BLaER1 (cell line): Measurements from ENCODE around the gene BTN1A1.
A peak's percentile ranks its signal among the peaks of the same experiment; 100 is the strongest.
"Not testable (repeated sequence)": the region's sequence is repeated elsewhere in the genome, so short reads cannot be mapped to it uniquely, and the experiment has no call there.

ENCODE experiments used
- H3K27ac ChIP-seq: shearing (Covaris generic); formaldehyde crosslinking; 2 replicates; pipeline ENCODE4 v1.8.1; 2022
- H3K27me3 ChIP-seq: shearing (Covaris generic); formaldehyde crosslinking; 2 replicates; pipeline ENCODE4 v1.8.1; 2022
- H3K36me3 ChIP-seq: shearing (Covaris generic); formaldehyde crosslinking; 2 replicates; pipeline ENCODE4 v1.8.1; 2022
- H3K4me1 ChIP-seq: shearing (Covaris generic); formaldehyde crosslinking; 2 replicates; pipeline ENCODE4 v1.8.1; 2022
- H3K4me2 ChIP-seq: shearing (Covaris generic); formaldehyde crosslinking; 2 replicates; pipeline ENCODE4 v1.8.1; 2022
- H3K4me3 ChIP-seq: shearing (Covaris generic); formaldehyde crosslinking; 2 replicates; pipeline ENCODE4 v1.8.1; 2022
- H3K9ac ChIP-seq: shearing (Covaris generic); formaldehyde crosslinking; 2 replicates; pipeline ENCODE4 v1.8.1; 2022
- H3K9me3 ChIP-seq: shearing (Covaris generic); formaldehyde crosslinking; 2 replicates; pipeline ENCODE4 v1.8.1; 2022
- H4K20me1 ChIP-seq: shearing (Covaris generic); formaldehyde crosslinking; 2 replicates; pipeline ENCODE4 v1.8.1; 2022
- Cebpa-rat ChIP-seq: shearing (Covaris generic); IDR thresholded peaks from 2 replicates; pipeline ENCODE4 v1.8.1; 2022

The BTN1A1 gene, protein sequence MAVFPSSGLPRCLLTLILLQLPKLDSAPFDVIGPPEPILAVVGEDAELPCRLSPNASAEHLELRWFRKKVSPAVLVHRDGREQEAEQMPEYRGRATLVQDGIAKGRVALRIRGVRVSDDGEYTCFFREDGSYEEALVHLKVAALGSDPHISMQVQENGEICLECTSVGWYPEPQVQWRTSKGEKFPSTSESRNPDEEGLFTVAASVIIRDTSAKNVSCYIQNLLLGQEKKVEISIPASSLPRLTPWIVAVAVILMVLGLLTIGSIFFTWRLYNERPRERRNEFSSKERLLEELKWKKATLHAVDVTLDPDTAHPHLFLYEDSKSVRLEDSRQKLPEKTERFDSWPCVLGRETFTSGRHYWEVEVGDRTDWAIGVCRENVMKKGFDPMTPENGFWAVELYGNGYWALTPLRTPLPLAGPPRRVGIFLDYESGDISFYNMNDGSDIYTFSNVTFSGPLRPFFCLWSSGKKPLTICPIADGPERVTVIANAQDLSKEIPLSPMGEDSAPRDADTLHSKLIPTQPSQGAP

GRCh38 chr6:26500102-26500501, at the start of gene BTN1A1:
Gene BTN1A1, plus strand, starts transcription at chr6:26500303. Its CDS starts 984 bp downstream, at chr6:26501287.
- peaks cover 26% of the 10 kb centered on the region for H3K4me1 ChIP-seq
- H3K4me2 ChIP-seq, result peak within 1 kb of the TSS; percentile 27
- no peaks in the 10 kb centered on the region for H3K36me3 ChIP-seq
- H3K27ac ChIP-seq, result no peak within 1 kb of the TSS
- H3K9ac ChIP-seq, result no peak within 1 kb of the TSS
- H3K27me3 ChIP-seq, result no peaks in the 10 kb centered on the region
- no peak for TF ChIP-seq Cebpa-rat
- H4K20me1 ChIP-seq, result no peaks in the 10 kb centered on the region
- no peak within 1 kb of the TSS for H3K4me3 ChIP-seq
- no peaks in the 10 kb centered on the region for H3K9me3 ChIP-seq

DNA sequence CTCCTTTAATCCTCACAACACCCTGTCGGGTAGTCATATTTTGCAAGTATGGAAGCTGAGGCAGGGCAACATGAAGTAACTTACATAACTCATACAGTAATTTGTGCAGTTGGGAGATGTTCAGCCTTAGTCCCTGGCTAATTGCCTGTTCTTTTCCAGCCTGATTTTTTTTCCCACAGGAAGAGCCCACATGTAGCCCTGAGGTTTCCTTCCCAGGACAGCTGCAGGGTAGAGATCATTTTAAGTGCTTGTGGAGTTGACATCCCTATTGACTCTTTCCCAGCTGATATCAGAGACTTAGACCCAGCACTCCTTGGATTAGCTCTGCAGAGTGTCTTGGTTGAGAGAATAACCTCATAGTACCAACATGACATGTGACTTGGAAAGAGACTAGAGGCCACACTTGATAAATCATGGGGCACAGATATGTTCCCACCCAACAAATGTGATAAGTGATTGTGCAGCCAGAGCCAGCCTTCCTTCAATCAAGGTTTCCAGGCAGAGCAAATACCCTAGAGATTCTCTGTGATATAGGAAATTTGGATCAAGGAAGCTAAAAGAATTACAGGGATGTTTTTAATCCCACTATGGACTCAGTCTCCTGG, 47.4 kb upstream of the BTN1A1 start:
- Histone ChIP-seq H4K20me1 (no peaks in the 10 kb centered on the region), H3K4me1 (peaks cover 45% of the 10 kb centered on the region), H3K4me3 (no peak overlapping the region), H3K27me3 (no peaks in the 10 kb centered on the region), H3K9me3 (no peaks in the 10 kb centered on the region), H3K9ac (no peak overlapping the region), H3K4me2 (no peak overlapping the region; the same call in 1 of the 2 replicates), H3K27ac (no peak overlapping the region), H3K36me3 (peaks cover 37% of the 10 kb centered on the region)
- TF ChIP-seq Cebpa-rat, result no peak

- no peak overlapping the region for H3K9ac ChIP-seq
Measured at GRCh38 chr6:26454631-26455030, 45.5 kb upstream of the BTN1A1 start.

GRCh38 chr6:26455357-26455970, 44.6 kb upstream of the BTN1A1 start:
- Histone ChIP-seq H3K27me3 (no peaks in the 10 kb centered on the region), H3K27ac (no peak overlapping the region), H4K20me1 (peaks cover 17% of the 10 kb centered on the region; the same call in 1 of the 2 replicates), H3K9me3 (no peaks in the 10 kb centered on the region), H3K4me2 (peak overlapping the region; percentile 53), H3K9ac (no peak overlapping the region), H3K4me3 (no peak overlapping the region), H3K4me1 (peaks cover 64% of the 10 kb centered on the region), H3K36me3 (peaks cover 25% of the 10 kb centered on the region)
- TF ChIP-seq Cebpa-rat, result no peak

More at GRCh38 chr6:26454631-26455030, 45.5 kb upstream of the BTN1A1 start:
- no peak for TF ChIP-seq Cebpa-rat
- peaks cover 56% of the 10 kb centered on the region for H3K4me1 ChIP-seq
- H3K4me3 ChIP-seq, result no peak overlapping the region
- no peaks in the 10 kb centered on the region for H3K9me3 ChIP-seq
- no peak overlapping the region for H3K27ac ChIP-seq
- no peaks in the 10 kb centered on the region for H3K27me3 ChIP-seq
- H3K36me3 ChIP-seq, result peaks cover 25% of the 10 kb centered on the region
- H3K4me2 ChIP-seq, result peak overlapping the region; percentile 53
- H4K20me1 ChIP-seq, result peaks cover 9% of the 10 kb centered on the region; the same call in 1 of the 2 replicates

DNA sequence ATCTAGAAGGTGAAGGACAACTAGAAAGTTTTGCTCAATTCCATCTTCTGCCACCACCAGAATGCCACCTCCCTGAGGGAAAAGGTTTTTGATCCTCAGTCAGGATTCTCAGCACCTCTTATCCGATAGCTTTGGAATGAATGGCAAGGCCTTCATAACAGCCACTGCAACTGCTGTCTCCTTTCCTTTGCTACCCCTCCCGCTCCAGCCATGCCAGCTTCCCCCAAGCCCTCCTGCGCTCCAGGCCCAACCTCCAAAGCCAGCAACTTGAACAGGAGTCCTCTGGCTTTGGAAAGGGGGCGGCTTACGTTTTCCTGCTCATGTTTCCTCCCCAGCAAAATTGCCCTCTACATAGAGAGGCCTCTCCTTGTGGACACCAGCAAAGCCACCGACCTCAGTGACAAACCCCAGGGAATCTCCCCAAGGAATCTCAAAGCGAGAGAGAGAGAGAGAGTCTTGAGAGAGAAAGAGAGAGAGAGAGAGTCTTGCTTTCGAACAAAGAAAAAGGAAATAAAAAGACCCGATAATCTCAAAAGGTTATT, 42.8 kb upstream of the BTN1A1 start:
- peak overlapping the region; percentile 89 for H3K4me3 ChIP-seq
- H3K4me1 ChIP-seq, result peaks cover 74% of the 10 kb centered on the region
- peak overlapping the region; percentile 95 for H3K27ac ChIP-seq
- H4K20me1 ChIP-seq, result peaks cover 32% of the 10 kb centered on the region; the same call in 1 of the 2 replicates
- no peak for TF ChIP-seq Cebpa-rat
- peak overlapping the region; percentile 89 for H3K4me2 ChIP-seq
- H3K9ac ChIP-seq, result peak overlapping the region; percentile 93
- H3K27me3 ChIP-seq, result no peaks in the 10 kb centered on the region
- no peaks in the 10 kb centered on the region for H3K9me3 ChIP-seq
- peaks cover 33% of the 10 kb centered on the region for H3K36me3 ChIP-seq

GRCh38 chr6:26457806-26458688, 42.1 kb upstream of the BTN1A1 start, which contains the start of gene BTN2A1:
Gene BTN2A1, plus strand, starts transcription at chr6:26457955. Its CDS starts 682 bp downstream, at chr6:26458637.
- no peaks in the 10 kb centered on the region for H3K9me3 ChIP-seq
- peaks cover 67% of the 10 kb centered on the region for H3K4me1 ChIP-seq
- peak within 1 kb of the TSS; percentile 89 for H3K4me3 ChIP-seq
- H3K36me3 ChIP-seq, result peaks cover 41% of the 10 kb centered on the region
- peak within 1 kb of the TSS; percentile 89 for H3K4me2 ChIP-seq
- H3K9ac ChIP-seq, result peak within 1 kb of the TSS; percentile 93
- peaks cover 34% of the 10 kb centered on the region; the same call in 1 of the 2 replicates for H4K20me1 ChIP-seq
- H3K27ac ChIP-seq, result peak within 1 kb of the TSS; percentile 95
- no peaks in the 10 kb centered on the region for H3K27me3 ChIP-seq
- TF ChIP-seq Cebpa-rat, result no peak

GRCh38 chr6:26459023-26459810, 40.9 kb upstream of the BTN1A1 start:
- H3K27me3 ChIP-seq, result no peaks in the 10 kb centered on the region
- H3K9ac ChIP-seq, result peak overlapping the region; percentile 93
- H3K4me3 ChIP-seq, result peak overlapping the region; percentile 89
- no peaks in the 10 kb centered on the region for H3K9me3 ChIP-seq
- peaks cover 55% of the 10 kb centered on the region for H3K4me1 ChIP-seq
- peaks cover 52% of the 10 kb centered on the region for H3K36me3 ChIP-seq
- H3K4me2 ChIP-seq, result peak overlapping the region; percentile 89
- no peak for TF ChIP-seq Cebpa-rat
- no peak overlapping the region for H3K27ac ChIP-seq
- peaks cover 34% of the 10 kb centered on the region; the same call in 1 of the 2 replicates for H4K20me1 ChIP-seq

GRCh38 chr6:26461353-26461752, 38.8 kb upstream of the BTN1A1 start:
- not testable (repeated sequence) for H3K9me3 ChIP-seq, H3K4me3 ChIP-seq, H3K27ac ChIP-seq, H3K9ac ChIP-seq, H3K27me3 ChIP-seq
- Histone ChIP-seq H3K4me2 (peak overlapping the region; percentile 89), H4K20me1 (peaks cover 34% of the 10 kb centered on the region; the same call in 1 of the 2 replicates), H3K36me3 (peaks cover 74% of the 10 kb centered on the region), H3K4me1 (peaks cover 38% of the 10 kb centered on the region)
